HFF-Myc (cell line): ENCODE measurements around the gene POMT2.
"Not testable (repeated sequence)": the region's sequence is repeated elsewhere in the genome, so short reads cannot be mapped to it uniquely, and the experiment has no call there.

ENCODE experiments used
- DNase-seq: peaks from one replicate; pipeline ENCODE4 v3.0.0-alpha.2; 2011; ENCODE audit warnings: low read depth; ENCODE audit errors: extremely low read depth
- H3K4me3 ChIP-seq: replicated peaks from 2 replicates; pipeline ENCODE4 v1.5.1; 2011; ENCODE audit warnings: low read depth, mild to moderate bottlenecking, control low read depth, low read length
- TF ChIP-seq, protein P1 (sequence below): IDR thresholded peaks from 2 replicates; pipeline ENCODE4 v1.5.1; 2012; ENCODE audit warnings: mild to moderate bottlenecking, low read depth, low read length, control low read depth; ENCODE audit errors: missing control alignments

Gene POMT2

GRCh38 chr14:77340389-77340788, 19.7 kb upstream of the POMT2 start:
- TF ChIP-seq, protein P1, sequence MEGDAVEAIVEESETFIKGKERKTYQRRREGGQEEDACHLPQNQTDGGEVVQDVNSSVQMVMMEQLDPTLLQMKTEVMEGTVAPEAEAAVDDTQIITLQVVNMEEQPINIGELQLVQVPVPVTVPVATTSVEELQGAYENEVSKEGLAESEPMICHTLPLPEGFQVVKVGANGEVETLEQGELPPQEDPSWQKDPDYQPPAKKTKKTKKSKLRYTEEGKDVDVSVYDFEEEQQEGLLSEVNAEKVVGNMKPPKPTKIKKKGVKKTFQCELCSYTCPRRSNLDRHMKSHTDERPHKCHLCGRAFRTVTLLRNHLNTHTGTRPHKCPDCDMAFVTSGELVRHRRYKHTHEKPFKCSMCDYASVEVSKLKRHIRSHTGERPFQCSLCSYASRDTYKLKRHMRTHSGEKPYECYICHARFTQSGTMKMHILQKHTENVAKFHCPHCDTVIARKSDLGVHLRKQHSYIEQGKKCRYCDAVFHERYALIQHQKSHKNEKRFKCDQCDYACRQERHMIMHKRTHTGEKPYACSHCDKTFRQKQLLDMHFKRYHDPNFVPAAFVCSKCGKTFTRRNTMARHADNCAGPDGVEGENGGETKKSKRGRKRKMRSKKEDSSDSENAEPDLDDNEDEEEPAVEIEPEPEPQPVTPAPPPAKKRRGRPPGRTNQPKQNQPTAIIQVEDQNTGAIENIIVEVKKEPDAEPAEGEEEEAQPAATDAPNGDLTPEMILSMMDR = no peak
- H3K4me3 ChIP-seq = no peak overlapping the region
- no peak for DNase-seq

- DNase-seq = no peak
- no peak overlapping the region for H3K4me3 ChIP-seq
- TF ChIP-seq, protein P1 = no peak
Observed at GRCh38 chr14:77339407-77339806, 18.7 kb upstream of the POMT2 start.

- TF ChIP-seq, protein P1 = no peak
- no peak for DNase-seq
- H3K4me3 ChIP-seq = no peak overlapping the region
Observed at GRCh38 chr14:77338302-77338701, 17.6 kb upstream of the POMT2 start.

DNA sequence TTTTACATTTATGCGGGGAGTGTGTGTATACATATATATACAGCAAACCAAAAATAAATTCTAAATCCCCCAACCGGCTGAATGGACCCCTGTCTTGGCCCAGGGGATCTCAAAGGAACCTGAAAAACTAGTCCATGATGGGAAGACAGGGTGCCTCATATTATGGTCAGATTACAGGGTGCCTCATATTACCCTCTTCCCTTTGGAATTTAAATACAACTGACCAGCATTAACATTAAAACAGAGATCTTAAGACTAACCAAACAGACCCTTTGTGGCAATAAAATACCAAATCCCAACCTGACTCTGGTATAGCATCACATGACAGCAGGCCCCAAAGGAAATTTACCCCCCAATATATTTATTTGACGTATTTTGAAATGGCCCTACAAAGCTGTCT, 17.2 kb upstream of the POMT2 start:
- H3K4me3 ChIP-seq = no peak overlapping the region
- no peak for DNase-seq
- TF ChIP-seq, protein P1 = no peak

DNA sequence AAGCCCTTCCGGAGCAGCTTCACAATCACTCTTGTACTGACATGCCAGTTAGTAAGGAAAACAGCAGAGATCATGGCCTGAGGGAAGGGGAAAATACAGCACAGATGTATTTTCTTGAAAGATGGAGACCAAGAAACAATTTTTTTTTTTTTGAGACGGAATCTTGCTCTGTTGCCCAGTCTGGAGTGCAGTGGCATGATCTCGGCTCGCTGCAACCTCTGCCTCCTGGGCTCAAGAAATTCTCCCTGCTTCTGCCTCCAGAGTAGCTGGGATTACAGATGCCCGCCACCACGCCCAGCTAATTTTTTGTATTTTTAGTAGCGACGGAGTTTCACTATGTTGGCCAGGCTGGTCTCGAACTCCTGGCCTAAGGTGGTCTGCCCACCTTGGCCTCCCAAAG, 16.6 kb upstream of the POMT2 start:
- H3K4me3 ChIP-seq, DNase-seq: not testable (repeated sequence)

DNA sequence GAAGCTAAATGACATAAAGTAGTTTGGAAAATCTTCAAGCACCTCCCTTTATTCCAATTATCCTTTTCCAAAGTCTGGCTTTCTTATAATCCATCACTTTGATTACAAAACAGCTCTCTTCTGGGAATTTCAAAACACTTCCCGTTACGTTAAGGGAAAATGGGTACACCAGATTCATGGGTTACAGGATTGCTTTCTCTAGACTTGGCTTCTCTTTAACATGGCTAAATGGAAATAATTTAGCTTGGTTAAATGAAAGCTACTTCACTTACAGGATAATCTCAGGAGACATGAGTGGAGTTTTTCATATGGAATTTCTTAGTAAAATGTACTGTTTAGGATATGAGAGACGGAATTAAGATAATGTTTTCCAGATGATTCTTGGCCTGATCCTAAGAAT, 14.9 kb upstream of the POMT2 start:
- TF ChIP-seq, protein P1 = no peak
- H3K4me3 ChIP-seq = no peak overlapping the region
- no peak for DNase-seq

DNA sequence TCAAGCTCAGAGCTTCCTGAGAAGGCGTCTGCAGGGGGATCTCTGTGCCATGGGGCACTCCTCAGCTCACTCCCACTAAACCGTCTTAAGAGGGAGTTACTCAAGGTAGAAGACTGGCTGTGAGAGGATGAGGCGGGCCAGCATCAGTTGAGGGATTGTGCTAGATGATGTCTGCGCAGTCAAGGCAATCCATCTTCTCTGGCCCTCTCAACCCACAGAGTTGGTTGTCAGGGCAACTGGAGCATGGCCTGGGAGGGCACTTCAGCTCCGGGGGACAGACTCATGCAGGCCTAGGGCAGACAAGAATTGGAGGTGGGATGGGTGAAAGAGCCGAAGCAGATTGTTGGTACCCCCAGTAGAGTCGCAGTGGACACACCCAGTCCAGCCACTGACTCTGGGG, 9.2 kb upstream of the POMT2 start:
- no peak for DNase-seq

More for the DNA sequence above, 9.2 kb upstream of the POMT2 start:
- TF ChIP-seq, protein P1 = no peak
- no peak overlapping the region for H3K4me3 ChIP-seq
